Small intestine (tissue), 4 donors: Measurements from ENCODE around the gene UBE4A. TPM values are rescaled to one million over a fixed set of nuclear protein-coding genes. Genes with fewer than 3 reads are reported as not detected.

Source experiments
- polyA plus RNA-seq, 4 donors: library from polyadenylated mRNA; stranded (reverse) in 3 of 4; unstranded in 1 of 4; fragments of 200-250 nt in 3 of 4; fragments of 120-200 nt in 1 of 4; gene quantifications; one replicate each; pipeline versions ENCODE4 v1.2.1 to v1.2.3, GENCODE V29; 2013
- donor health status: healthy with polysubstance abuse.
- donor health status: Bipolar disorder and iron deficiency.
- donor health status: healthy.

The UBE4A gene
- polyA plus RNA-seq, 4 donors: 11.3 to 42.3 (median 14.2) TPM

Other genes with a start within 250 kb of the UBE4A start
- 1 to 10 TPM in 3 of 4 donors, under 1 TPM in 1; 0.45 to 3.8 (median 2.1) TPM for gene SCN4B, start 206.8 kb upstream of the UBE4A start, polyA plus RNA-seq
- gene SCN2B, start 183.0 kb upstream of the UBE4A start, polyA plus RNA-seq: 1 to 10 TPM in 2 of 4 donors, under 1 TPM in 1, not detected in 1; under 0.01 to 2.3 (median 1.0) TPM
- 10 to 100 TPM in 2 of 4 donors, 1 to 10 TPM in 2; 4.2 to 33.9 (median 13.3) TPM for gene JAML, start 134.6 kb upstream of the UBE4A start, polyA plus RNA-seq
- gene MPZL3, start 107.2 kb upstream of the UBE4A start, polyA plus RNA-seq: 10 to 100 TPM in 1 of 4 donors, 1 to 10 TPM in 3; 3.0 to 24.9 (median 4.0) TPM
- gene MPZL2, start 95.3 kb upstream of the UBE4A start, polyA plus RNA-seq: 10 to 100 TPM in 2 of 4 donors, 1 to 10 TPM in 2; 1.6 to 44.2 (median 15.3) TPM
- 10 to 100 TPM in 1 of 4 donors, 1 to 10 TPM in 3; 5.9 to 13.8 (median 7.1) TPM for gene CD3E, start 54.9 kb upstream of the UBE4A start, polyA plus RNA-seq
- 10 to 100 TPM in 1 of 4 donors, 1 to 10 TPM in 3; 5.4 to 14.6 (median 7.0) TPM for gene CD3D, start 16.9 kb upstream of the UBE4A start, polyA plus RNA-seq
- 1 to 10 TPM in 3 of 4 donors, under 1 TPM in 1; 0.45 to 7.3 (median 1.4) TPM for gene CD3G, start 15.3 kb upstream of the UBE4A start, polyA plus RNA-seq
- gene ATP5MG, start 42.0 kb downstream of the UBE4A start, polyA plus RNA-seq: 100 to 1,000 TPM; 234 to 332 (median 284) TPM
- 10 to 100 TPM in 2 of 4 donors, 1 to 10 TPM in 2; 7.3 to 33.5 (median 9.5) TPM for gene KMT2A, start 76.9 kb downstream of the UBE4A start, polyA plus RNA-seq
- 10 to 100 TPM in 2 of 4 donors, 1 to 10 TPM in 2; 2.3 to 91.3 (median 15.0) TPM for gene TTC36, start 167.9 kb downstream of the UBE4A start, polyA plus RNA-seq
- 100 to 1,000 TPM in 2 of 4 donors, 10 to 100 TPM in 2; 49.7 to 128 (median 82.8) TPM for gene TMEM25, start 171.6 kb downstream of the UBE4A start, polyA plus RNA-seq
- gene IFT46, start 206.3 kb downstream of the UBE4A start, polyA plus RNA-seq: 10 to 100 TPM in 1 of 4 donors, 1 to 10 TPM in 3; 5.8 to 22.1 (median 8.4) TPM
- 100 to 1,000 TPM in 3 of 4 donors, 10 to 100 TPM in 1; 79.7 to 143 (median 114) TPM for gene ARCN1, start 212.8 kb downstream of the UBE4A start, polyA plus RNA-seq
- gene PHLDB1, start 248.0 kb downstream of the UBE4A start, polyA plus RNA-seq: 10 to 100 TPM; 14.1 to 30.7 (median 21.9) TPM